HCT116 (cell line): ENCODE data around the gene COPS8. TPM values are rescaled to one million over a fixed set of nuclear protein-coding genes. Genes with fewer than 3 reads are reported as not detected.

ENCODE experiments used
- ATAC-seq: fragments of 200-7000 bp; cut with Tn5 transposase; 2 replicates; pipeline ENCODE4 v1.9.1; 2020; ENCODE audit warnings: mild to moderate bottlenecking, moderate library complexity
- BruUV-seq: library from RNA; stranded (reverse); fragments of 400-500 nt; replicated peaks from 2 replicates; lab custom pipeline; 2021; lab: Mats Ljungman, UMichigan
- CTCF ChIA-PET: fragments of 300-600 bp; sonication (Branson Sonifier 250); formaldehyde crosslinking; loops from one replicate; lab custom pipeline; 2021; ENCODE audit warnings: antibody characterized with exemption; lab: Charles Lee
- POLR2A ChIA-PET: fragments of 300-600, 350-600 bp; sonication (Branson Sonifier 250); formaldehyde crosslinking; loops from one replicate; lab custom pipeline; 2021; ENCODE audit warnings: antibody characterized with exemption; lab: Charles Lee
- RAD21 ChIA-PET, 2 experiments: fragments of 300-600 bp; sonication (Branson Sonifier 250); formaldehyde crosslinking; loops; one replicate each; lab custom pipeline; 2023; ENCODE audit warnings: low total read pairs in 2 of 2; ENCODE audit not compliant: uncharacterized antibody in 2 of 2, unreplicated experiment in 2 of 2, low non-redundant PET in 1 of 2; lab: Charles Lee
- DNase-seq: peaks from one replicate; pipeline ENCODE4 v3.0.0-alpha.2; 2010; ENCODE audit warnings: low read depth, low spot score
- H2AFZ ChIP-seq: fragments of 200-600 bp; shearing (Covaris generic), sonication (generic); 2 replicates; pipeline ENCODE4 v1.6.1; 2017; ENCODE audit warnings: low read depth, mixed run types, mixed read lengths, antibody characterized with exemption, low read length; ENCODE audit not compliant: poor library complexity, severe bottlenecking
- H3K27ac ChIP-seq: 2 replicates; pipeline ENCODE4 v1.5.1; 2012; ENCODE audit warnings: low read depth, low read length
- H3K27me3 ChIP-seq: fragments of 200-600 bp; sonication (generic); 2 replicates; pipeline ENCODE4 v1.6.1; 2016; ENCODE audit warnings: mixed run types, low read length, mixed read lengths; ENCODE audit not compliant: insufficient read depth
- H3K36me3 ChIP-seq, 2 experiments: fragments of 200-500 bp in 1 of 2; fragments of 200-600 bp in 1 of 2; sonication (Bioruptor generic) in 1 of 2; sonication (generic) in 1 of 2; 2 replicates each; pipeline versions ENCODE4 v1.5.1 to v1.6.1; 2014 to 2016; ENCODE audit warnings: low read length in 2 of 2, inconsistent platforms in 1 of 2, mixed read lengths in 1 of 2, mixed run types in 1 of 2; ENCODE audit not compliant: insufficient read depth in 2 of 2, control insufficient read depth in 1 of 2
- H3K4me1 ChIP-seq, 2 experiments: fragments of 200-600 bp in 1 of 2; sonication (generic) in 1 of 2; 2 replicates each; pipeline versions ENCODE4 v1.5.1 to v1.6.1; 2012 to 2017; ENCODE audit warnings: low read length in 2 of 2, inconsistent platforms in 1 of 2, mild to moderate bottlenecking in 1 of 2, mixed read lengths in 1 of 2, mixed run types in 1 of 2, moderate library complexity in 1 of 2; ENCODE audit not compliant: insufficient read depth in 2 of 2, control insufficient read depth in 1 of 2
- H3K4me2 ChIP-seq: fragments of 200-600 bp; sonication (generic); 2 replicates; pipeline ENCODE4 v1.6.1; 2017; ENCODE audit warnings: mixed run types, low read length, mixed read lengths
- H3K4me3 ChIP-seq, 2 experiments: fragments of 200-600 bp in 1 of 2; sonication (generic) in 1 of 2; replicated peaks in 1 of 2; 2 replicates each; pipeline ENCODE4 v1.5.1; 2011 to 2016; ENCODE audit warnings: low read length in 2 of 2, control low read depth in 1 of 2, low read depth in 1 of 2, mild to moderate bottlenecking in 1 of 2, mixed read lengths in 1 of 2, mixed run types in 1 of 2
- H3K79me2 ChIP-seq: fragments of 200-600 bp; sonication (generic); 2 replicates; pipeline ENCODE4 v1.6.1; 2017; ENCODE audit warnings: mild to moderate bottlenecking, mixed run types, low read length, moderate library complexity, mixed read lengths; ENCODE audit not compliant: insufficient read depth
- H3K9ac ChIP-seq: fragments of 200-600 bp; sonication (generic); 2 replicates; pipeline ENCODE4 v1.6.1; 2016; ENCODE audit warnings: low read length, mixed read lengths
- H3K9me2 ChIP-seq: fragments of 200-600 bp; sonication (generic), shearing (Covaris generic); 2 replicates; pipeline ENCODE4 v1.6.1; 2017; ENCODE audit warnings: mixed run types, mild to moderate bottlenecking, moderate library complexity; ENCODE audit not compliant: insufficient read depth
- H3K9me3 ChIP-seq, 2 experiments: fragments of 200-500 bp in 1 of 2; fragments of 200-600 bp in 1 of 2; sonication (Bioruptor generic) in 1 of 2; sonication (generic) in 1 of 2; 2 replicates each; pipeline ENCODE4 v1.6.1; 2014 to 2017; ENCODE audit warnings: low read length in 2 of 2, mixed read lengths in 2 of 2, inconsistent platforms in 1 of 2, low read depth in 1 of 2, mild to moderate bottlenecking in 1 of 2, mixed run types in 1 of 2, moderate library complexity in 1 of 2; ENCODE audit not compliant: control insufficient read depth in 1 of 2, insufficient read depth in 1 of 2
- H4K20me1 ChIP-seq: fragments of 200-600 bp; sonication (generic), shearing (Covaris generic); 2 replicates; pipeline ENCODE4 v1.6.1; 2017; ENCODE audit warnings: mixed run types, mild to moderate bottlenecking, moderate library complexity; ENCODE audit not compliant: insufficient read depth
- CBX3 ChIP-seq: IDR thresholded peaks from 2 replicates; pipeline ENCODE4 v1.6.1; 2012; ENCODE audit warnings: low read depth
- CEBPB ChIP-seq: IDR thresholded peaks from 2 replicates; pipeline ENCODE4 v1.6.1; 2012; ENCODE audit warnings: low read depth
- EGR1 ChIP-seq: IDR thresholded peaks from 2 replicates; pipeline ENCODE4 v1.6.1; 2012; ENCODE audit warnings: low read depth
- EZH2 ChIP-seq: fragments of 200-600 bp; sonication (generic); IDR thresholded peaks from 2 replicates; pipeline ENCODE4 v1.6.1; 2017; ENCODE audit warnings: antibody characterized with exemption, mixed run types
- FOSL1 ChIP-seq: IDR thresholded peaks from 2 replicates; pipeline ENCODE4 v1.6.1; 2012; ENCODE audit warnings: low read depth
- POLR2A ChIP-seq: IDR thresholded peaks from 2 replicates; pipeline ENCODE4 v1.7.0; 2011; ENCODE audit warnings: borderline replicate concordance; ENCODE audit not compliant: insufficient read depth, insufficient read length; ENCODE audit errors: extremely low read depth
- YY1 ChIP-seq: IDR thresholded peaks from 2 replicates; pipeline ENCODE4 v1.6.1; 2011; ENCODE audit warnings: low read length, low read depth, moderate library complexity, mild to moderate bottlenecking; ENCODE audit not compliant: insufficient replicate concordance; ENCODE audit errors: extremely low read depth
- ZFX ChIP-seq: fragments of 450-650 bp; IDR thresholded peaks from 2 replicates; pipeline ENCODE4 v1.6.1; 2017
- ZNF274 ChIP-seq: fragments of 200-500 bp; sonication (Bioruptor generic); IDR thresholded peaks from 2 replicates; pipeline ENCODE4 v1.6.1; 2014; ENCODE audit warnings: mild to moderate bottlenecking, low read depth, low read length, inconsistent platforms
- intact Hi-C: fragments of 100-400 bp; cut with micrococcal nuclease; formaldehyde crosslinking; loops from 2 replicates; pipeline ENCODE4 v1.10.0; 2022
- total RNA-seq: library from RNA; stranded (reverse); gene quantifications from one replicate; pipeline ENCODE4 v1.2.1, GENCODE V29; 2021; ENCODE audit not compliant: unreplicated experiment
- TF ChIP-seq, protein P1 (sequence below), 3 experiments: fragments of 200-600 bp in 1 of 3; sonication (generic) in 1 of 3; IDR thresholded peaks in 2 of 3; conservative IDR thresholded peaks in 1 of 3; 2 replicates each; pipeline ENCODE4 v1.5.1; 2012 to 2017; ENCODE audit warnings: low read depth in 2 of 3, low read length in 2 of 3, antibody characterized with exemption in 1 of 3, borderline replicate concordance in 1 of 3, control low read depth in 1 of 3, mild to moderate bottlenecking in 1 of 3, mixed read lengths in 1 of 3, mixed run types in 1 of 3, moderate library complexity in 1 of 3; ENCODE audit not compliant: insufficient read depth in 1 of 3
- TF ChIP-seq, protein P2 (sequence below): IDR thresholded peaks from 2 replicates; pipeline ENCODE4 v1.6.1; 2012

COPS8 gene
- total RNA-seq, 1 experiment from 2014 or later, result 42.2 TPM

DNA sequence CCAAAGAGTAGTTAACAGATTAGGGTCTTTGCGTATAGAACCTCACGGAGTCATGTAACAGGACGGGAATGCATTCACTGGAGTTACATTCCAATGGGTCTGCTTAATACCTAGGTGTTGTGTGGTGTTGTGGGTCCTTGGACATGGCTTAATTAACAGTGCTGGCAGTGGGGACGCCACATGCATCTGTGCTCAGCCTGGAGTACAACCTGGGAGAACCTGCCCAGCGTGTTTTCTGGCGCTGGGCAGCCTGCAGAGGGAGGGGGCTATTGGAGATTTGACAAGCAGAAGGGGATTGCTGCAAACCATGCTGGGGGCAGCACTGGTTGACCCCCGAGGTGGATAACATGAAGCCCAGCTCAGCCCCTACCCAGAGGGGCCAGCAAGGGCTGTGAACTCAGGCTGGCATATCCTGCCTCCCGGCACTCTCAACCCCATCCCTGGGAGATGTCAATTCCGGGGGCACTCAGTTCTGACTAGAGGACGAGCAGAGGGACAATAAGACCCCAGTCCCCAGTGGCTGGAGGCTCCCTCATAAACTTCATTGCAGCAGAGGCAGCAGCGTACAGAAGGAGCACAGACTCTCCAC, 29.3 kb upstream of the COPS8 start (continued):
- TF ChIP-seq, protein P1, sequence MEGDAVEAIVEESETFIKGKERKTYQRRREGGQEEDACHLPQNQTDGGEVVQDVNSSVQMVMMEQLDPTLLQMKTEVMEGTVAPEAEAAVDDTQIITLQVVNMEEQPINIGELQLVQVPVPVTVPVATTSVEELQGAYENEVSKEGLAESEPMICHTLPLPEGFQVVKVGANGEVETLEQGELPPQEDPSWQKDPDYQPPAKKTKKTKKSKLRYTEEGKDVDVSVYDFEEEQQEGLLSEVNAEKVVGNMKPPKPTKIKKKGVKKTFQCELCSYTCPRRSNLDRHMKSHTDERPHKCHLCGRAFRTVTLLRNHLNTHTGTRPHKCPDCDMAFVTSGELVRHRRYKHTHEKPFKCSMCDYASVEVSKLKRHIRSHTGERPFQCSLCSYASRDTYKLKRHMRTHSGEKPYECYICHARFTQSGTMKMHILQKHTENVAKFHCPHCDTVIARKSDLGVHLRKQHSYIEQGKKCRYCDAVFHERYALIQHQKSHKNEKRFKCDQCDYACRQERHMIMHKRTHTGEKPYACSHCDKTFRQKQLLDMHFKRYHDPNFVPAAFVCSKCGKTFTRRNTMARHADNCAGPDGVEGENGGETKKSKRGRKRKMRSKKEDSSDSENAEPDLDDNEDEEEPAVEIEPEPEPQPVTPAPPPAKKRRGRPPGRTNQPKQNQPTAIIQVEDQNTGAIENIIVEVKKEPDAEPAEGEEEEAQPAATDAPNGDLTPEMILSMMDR (IDR thresholded peaks at IDR 0.05 in 2 of 3, conservative IDR thresholded peaks at IDR 0.05 in 1 of 3; ENCODE audit: borderline replicate concordance in 1 of 3, insufficient read depth in 1 of 3, low read depth in 2 of 3, low read length in 2 of 3), result no peak
- TF ChIP-seq CBX3 (no peak), EGR1 (no peak), FOSL1 (no peak), EZH2 (no peak), POLR2A (no peak)
- TF ChIP-seq, all 23 proteins: peak for 0

DNA sequence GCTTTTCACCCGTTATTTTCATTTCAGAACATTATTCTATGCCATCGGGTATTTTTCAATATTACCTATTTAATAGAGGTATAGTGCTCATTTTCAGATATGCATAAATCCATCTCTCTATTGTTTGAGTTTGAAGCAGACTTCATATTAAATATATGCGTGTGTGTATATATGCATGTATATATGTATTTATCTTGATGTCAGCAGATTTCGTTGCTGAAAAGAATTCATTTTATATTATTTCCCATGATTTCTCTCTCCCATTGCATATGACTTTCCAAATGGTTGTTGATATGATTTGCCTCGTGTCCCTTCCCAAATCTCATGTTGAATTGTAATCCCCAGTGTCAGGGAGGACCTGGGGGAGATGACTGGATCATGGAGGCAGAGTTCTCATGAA, 28.6 kb upstream of the COPS8 start:
- DNase-seq (no peak), ATAC-seq (no peak)
- no peaks in the 10 kb centered on the region; a peak in 1 of 4 replicates for H3K4me1 ChIP-seq
- no peaks in the 10 kb centered on the region for H3K27me3 ChIP-seq
- H4K20me1 ChIP-seq, result no peaks in the 10 kb centered on the region; the same call in 1 of the 2 replicates
- no peak overlapping the region for H2AFZ ChIP-seq
- POLR2A ChIA-PET, result no interaction called here
- H3K9me2 ChIP-seq, result no peaks in the 10 kb centered on the region
- no peaks in the 10 kb centered on the region for H3K36me3 ChIP-seq
- TF ChIP-seq ZNF274, result no peak
- TF ChIP-seq YY1, result no peak
- TF ChIP-seq ZFX, result no peak
- no peak for TF ChIP-seq CEBPB
- no peak for TF ChIP-seq EZH2
- TF ChIP-seq, protein P2, sequence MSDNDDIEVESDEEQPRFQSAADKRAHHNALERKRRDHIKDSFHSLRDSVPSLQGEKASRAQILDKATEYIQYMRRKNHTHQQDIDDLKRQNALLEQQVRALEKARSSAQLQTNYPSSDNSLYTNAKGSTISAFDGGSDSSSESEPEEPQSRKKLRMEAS, result no peak
- no peak for TF ChIP-seq CBX3
- TF ChIP-seq EGR1, result no peak
- no peak overlapping the region for H3K9ac ChIP-seq
- intact Hi-C loops, result no loop called here
- no peak overlapping the region for H3K4me2 ChIP-seq
- H3K27ac ChIP-seq, result no peak overlapping the region
- RAD21 ChIA-PET, result no interaction called here
- no peaks in the 10 kb centered on the region for H3K79me2 ChIP-seq
- BruUV-seq, result no TSS peak
- CTCF ChIA-PET, result no interaction called here
- H3K9me3 ChIP-seq, result no peaks in the 10 kb centered on the region
- no peak overlapping the region for H3K4me3 ChIP-seq
